ENCODE measurements around the gene RBMY1J.
"Not testable (repeated sequence)": the region's sequence is repeated elsewhere in the genome, so short reads cannot be mapped to it uniquely, and the experiment has no call there.

RBMY1J gene

GRCh38 chrY:22403110-22403509 is at the start of gene RBMY1J:
Gene RBMY1J (plus strand): TSS chrY:22403410. CDS start chrY:22405448, 2,038 bp downstream.
- H3K4me3 ChIP-seq (ENCODE audit: low read depth, low read length); DNase-seq (ENCODE audit: low read depth, low spot score); POLR2A ChIA-PET; CTCF ChIA-PET: not testable (repeated sequence)

GRCh38 chrY:22367416-22367815 is 35.8 kb upstream of the RBMY1J start:
- no peak overlapping the region for H3K4me3 ChIP-seq (ENCODE audit: low read depth, low read length)
- DNase-seq (ENCODE audit: low read depth, low spot score), result no peak
- TF ChIP-seq CTCF (IDR thresholded peaks at IDR 0.05; ENCODE audit: insufficient read depth, low read length, missing control alignments), result no peak
- ChIA-PET CTCF (no interaction called here), POLR2A (no interaction called here)

GRCh38 chrY:22370623-22371022 is 32.6 kb upstream of the RBMY1J start:
- ChIA-PET POLR2A (no interaction called here), CTCF (no interaction called here)
- no peak overlapping the region for H3K4me3 ChIP-seq (ENCODE audit: low read depth, low read length)
- no peak for DNase-seq (ENCODE audit: low read depth, low spot score)
- TF ChIP-seq CTCF (IDR thresholded peaks at IDR 0.05; ENCODE audit: insufficient read depth, low read length, missing control alignments), result no peak

- ChIA-PET CTCF (no interaction called here), POLR2A (no interaction called here)
- no peak for TF ChIP-seq CTCF (IDR thresholded peaks at IDR 0.05; ENCODE audit: insufficient read depth, low read length, missing control alignments)
- DNase-seq (ENCODE audit: low read depth, low spot score), result no peak
- H3K4me3 ChIP-seq (ENCODE audit: low read depth, low read length), result no peak overlapping the region
Measured at GRCh38 chrY:22373494-22373893, 29.7 kb upstream of the RBMY1J start.

- H3K4me3 ChIP-seq (ENCODE audit: low read depth, low read length); CTCF ChIA-PET; POLR2A ChIA-PET; DNase-seq (ENCODE audit: low read depth, low spot score): not testable (repeated sequence)
Measured at GRCh38 chrY:22444718-22445396, 41.6 kb downstream of the RBMY1J start.

GRCh38 chrY:22455522-22455921 is 52.3 kb downstream of the RBMY1J start:
- DNase-seq (ENCODE audit: low read depth, low spot score); POLR2A ChIA-PET; H3K4me3 ChIP-seq (ENCODE audit: low read depth, low read length); CTCF ChIA-PET: not testable (repeated sequence)

- H3K4me3 ChIP-seq (ENCODE audit: low read depth, low read length); POLR2A ChIA-PET; DNase-seq (ENCODE audit: low read depth, low spot score); CTCF ChIA-PET: not testable (repeated sequence)
Measured at GRCh38 chrY:22461962-22462361, 58.8 kb downstream of the RBMY1J start.
